NB4 (cell line): Measurements from ENCODE around the gene NT5C.
"Not testable (repeated sequence)": the region's sequence is repeated elsewhere in the genome, so short reads cannot be mapped to it uniquely, and the experiment has no call there.

Experiments
- DNase-seq: peaks from one replicate; pipeline ENCODE4 v3.0.0; 2010; ENCODE audit warnings: low read depth
- H3K4me3 ChIP-seq: one replicate; pipeline ENCODE4 v1.5.1; 2011; ENCODE audit warnings: mild to moderate bottlenecking, low read depth, low read length, moderate library complexity
- CTCF ChIP-seq: IDR thresholded peaks from one replicate; pipeline ENCODE4 v1.5.1; 2012; ENCODE audit warnings: low read depth, low read length
- MAX ChIP-seq: IDR thresholded peaks from 2 replicates; pipeline ENCODE4 v1.6.1; 2011; ENCODE audit warnings: low read depth, low read length
- MYC ChIP-seq: IDR thresholded peaks from 2 replicates; pipeline ENCODE4 v1.6.1; 2011; ENCODE audit warnings: low read depth, low read length
- POLR2A ChIP-seq: IDR thresholded peaks from 2 replicates; pipeline ENCODE4 v1.6.1; 2011; ENCODE audit warnings: mild to moderate bottlenecking; ENCODE audit not compliant: insufficient read length; ENCODE audit errors: extremely low read depth

The NT5C gene

GRCh38 chr17:75135946-75136345 lies 4.4 kb upstream of the NT5C start:
- no peak for DNase-seq
- no peak for TF ChIP-seq CTCF
- no peak for TF ChIP-seq POLR2A
- TF ChIP-seq MAX, result no peak
- no peak for TF ChIP-seq MYC
- no peak overlapping the region for H3K4me3 ChIP-seq

- H3K4me3 ChIP-seq, result no peak overlapping the region
- DNase-seq, result no peak
- TF ChIP-seq POLR2A (no peak), MYC (no peak), CTCF (no peak), MAX (no peak)
These were observed 3.9 kb upstream of the NT5C start for GRCh38 chr17:75135452-75135851.

- DNase-seq, H3K4me3 ChIP-seq: not testable (repeated sequence)
These were observed 2.2 kb upstream of the NT5C start for GRCh38 chr17:75133607-75134347.

- peak; percentile 30 for DNase-seq
- TF ChIP-seq MAX (no peak), CTCF (no peak), MYC (no peak), POLR2A (no peak)
- no peak overlapping the region for H3K4me3 ChIP-seq
These were observed 1.5 kb upstream of the NT5C start for GRCh38 chr17:75133001-75133400.

GRCh38 chr17:75132018-75133000 lies 767 bp upstream of the NT5C start:
- H3K4me3 ChIP-seq, result peak overlapping the region; percentile 71
- peak; percentile 46 for DNase-seq

GRCh38 chr17:75130632-75131277 lies 787 bp downstream of the NT5C start:
- peak overlapping the region; percentile 71 for H3K4me3 ChIP-seq
- DNase-seq, result peak; percentile 71
- TF ChIP-seq POLR2A (no peak), MAX (0 out of 2 replicates have a peak, but pooled peaks have one; percentile 11), CTCF (peak; percentile 45), MYC (no peak)
